Measurements from ENCODE around the gene NUP210L. TPM values are rescaled to one million over a fixed set of nuclear protein-coding genes. Genes with fewer than 3 reads are reported as not detected.

Gene NUP210L
- total RNA-seq, 1 donor, result under 0.01 TPM

GRCh38 chr1:153973525-153973924, 181.3 kb downstream of the NUP210L start:
- no peak overlapping the region for H3K27ac ChIP-seq (ENCODE audit: low read depth, low read length)
- H4K20me1 ChIP-seq (ENCODE audit: insufficient read depth, low read length), result no peaks in the 10 kb centered on the region
- H3K4me3 ChIP-seq (ENCODE audit: insufficient read depth, low read length), result no peak overlapping the region
- peaks cover 22% of the 10 kb centered on the region for H3K4me1 ChIP-seq (ENCODE audit: insufficient read depth, low read length)
- no peaks in the 10 kb centered on the region for H3K9me3 ChIP-seq (ENCODE audit: low read depth, low read length)
- H3K79me2 ChIP-seq (ENCODE audit: insufficient read depth, low read length), result peaks cover 26% of the 10 kb centered on the region
- no peak for TF ChIP-seq CTCF (IDR thresholded peaks at IDR 0.05; ENCODE audit: extremely low read depth, low read depth, low read length)
- no peak overlapping the region for H3K4me2 ChIP-seq (ENCODE audit: insufficient read depth, low read length)
- peaks cover 26% of the 10 kb centered on the region for H3K36me3 ChIP-seq (ENCODE audit: insufficient read depth, low read length)
- no peaks in the 10 kb centered on the region for H3K27me3 ChIP-seq (ENCODE audit: insufficient read depth, low read length)
- no peak overlapping the region for H2AFZ ChIP-seq (ENCODE audit: low read length)
- DNase-seq (ENCODE audit: insufficient read length, low spot score, missing footprints), result no peak

GRCh38 chr1:153973071-153973470, 181.8 kb downstream of the NUP210L start:
- Histone ChIP-seq H3K36me3 (ENCODE audit: insufficient read depth, low read length) (peaks cover 26% of the 10 kb centered on the region), H3K27ac (ENCODE audit: low read depth, low read length) (no peak overlapping the region), H4K20me1 (ENCODE audit: insufficient read depth, low read length) (no peaks in the 10 kb centered on the region), H3K4me1 (ENCODE audit: insufficient read depth, low read length) (peaks cover 22% of the 10 kb centered on the region), H3K9me3 (ENCODE audit: low read depth, low read length) (no peaks in the 10 kb centered on the region), H3K4me3 (ENCODE audit: insufficient read depth, low read length) (no peak overlapping the region), H3K79me2 (ENCODE audit: insufficient read depth, low read length) (peaks cover 26% of the 10 kb centered on the region), H3K27me3 (ENCODE audit: insufficient read depth, low read length) (no peaks in the 10 kb centered on the region), H3K4me2 (ENCODE audit: insufficient read depth, low read length) (no peak overlapping the region), H2AFZ (ENCODE audit: low read length) (no peak overlapping the region)
- DNase-seq (ENCODE audit: insufficient read length, low spot score, missing footprints), result no peak
- TF ChIP-seq CTCF (IDR thresholded peaks at IDR 0.05; ENCODE audit: extremely low read depth, low read depth, low read length), result no peak

DNA sequence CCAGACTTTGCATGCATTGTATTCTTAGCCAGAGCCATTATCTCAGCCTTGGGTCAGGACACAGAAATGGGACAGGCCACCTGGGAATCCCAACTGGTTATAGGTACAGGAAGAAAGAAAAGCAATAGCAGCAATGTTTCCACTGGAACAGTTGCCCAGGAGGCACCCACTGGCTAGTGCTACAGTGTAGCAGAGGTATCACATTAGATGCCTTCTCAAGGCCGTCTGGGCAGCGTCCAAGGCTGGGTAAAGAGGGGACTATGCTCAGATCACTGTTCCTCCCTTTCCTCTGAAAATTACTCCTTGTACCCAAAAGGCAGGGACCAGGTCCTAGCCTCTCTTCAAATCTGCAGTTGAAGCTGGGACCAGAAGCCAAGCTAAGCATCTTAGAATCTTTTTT, 184.5 kb downstream of the NUP210L start:
- no peak overlapping the region for H2AFZ ChIP-seq (ENCODE audit: low read length)
- no peak overlapping the region for H3K27ac ChIP-seq (ENCODE audit: low read depth, low read length)
- DNase-seq (ENCODE audit: insufficient read length, low spot score, missing footprints), result no peak
- H4K20me1 ChIP-seq (ENCODE audit: insufficient read depth, low read length), result no peaks in the 10 kb centered on the region
- H3K4me3 ChIP-seq (ENCODE audit: insufficient read depth, low read length), result no peak overlapping the region
- peaks cover 14% of the 10 kb centered on the region for H3K4me1 ChIP-seq (ENCODE audit: insufficient read depth, low read length)
- H3K4me2 ChIP-seq (ENCODE audit: insufficient read depth, low read length), result no peak overlapping the region
- no peak for TF ChIP-seq CTCF (IDR thresholded peaks at IDR 0.05; ENCODE audit: extremely low read depth, low read depth, low read length)
- no peaks in the 10 kb centered on the region for H3K9me3 ChIP-seq (ENCODE audit: low read depth, low read length)
- no peaks in the 10 kb centered on the region for H3K27me3 ChIP-seq (ENCODE audit: insufficient read depth, low read length)
- H3K79me2 ChIP-seq (ENCODE audit: insufficient read depth, low read length), result no peaks in the 10 kb centered on the region
- peaks cover 21% of the 10 kb centered on the region for H3K36me3 ChIP-seq (ENCODE audit: insufficient read depth, low read length)

DNA sequence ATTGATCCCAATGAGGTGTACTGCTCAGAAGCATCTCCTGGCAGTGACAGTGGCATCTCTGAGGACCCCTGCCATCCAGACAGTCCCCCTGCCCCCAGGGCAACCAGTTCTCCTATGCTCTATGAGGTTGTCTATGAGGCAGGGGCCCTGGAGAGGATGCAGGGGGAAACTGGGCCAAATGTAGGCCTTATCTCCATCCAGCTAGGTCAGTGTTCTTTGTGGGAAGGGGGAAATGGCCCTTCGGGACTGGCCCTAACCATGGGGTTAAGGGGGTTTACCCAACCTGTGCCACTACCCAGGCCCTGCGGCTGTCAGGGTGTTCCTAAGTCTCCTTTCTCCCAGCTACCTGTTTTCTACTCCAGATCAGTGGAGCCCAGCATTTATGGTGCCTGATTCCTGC, 185.9 kb downstream of the NUP210L start:
- Histone ChIP-seq H3K4me1 (ENCODE audit: insufficient read depth, low read length) (peaks cover 17% of the 10 kb centered on the region), H3K27me3 (ENCODE audit: insufficient read depth, low read length) (no peaks in the 10 kb centered on the region), H3K79me2 (ENCODE audit: insufficient read depth, low read length) (peaks cover under 1% of the 10 kb centered on the region), H3K4me3 (ENCODE audit: insufficient read depth, low read length) (no peak overlapping the region), H3K36me3 (ENCODE audit: insufficient read depth, low read length) (peaks cover 10% of the 10 kb centered on the region), H3K27ac (ENCODE audit: low read depth, low read length) (no peak overlapping the region), H3K4me2 (ENCODE audit: insufficient read depth, low read length) (peak overlapping the region; percentile 84), H3K9me3 (ENCODE audit: low read depth, low read length) (no peaks in the 10 kb centered on the region), H2AFZ (ENCODE audit: low read length) (no peak overlapping the region), H4K20me1 (ENCODE audit: insufficient read depth, low read length) (no peaks in the 10 kb centered on the region)
- DNase-seq (ENCODE audit: insufficient read length, low spot score, missing footprints), result no peak
- TF ChIP-seq CTCF (IDR thresholded peaks at IDR 0.05; ENCODE audit: extremely low read depth, low read depth, low read length), result no peak

All from osteoblast (primary cell).